Panc1 (cell line): Measurements from ENCODE around the gene UBASH3A. TPM values are rescaled to one million over a fixed set of nuclear protein-coding genes. Genes with fewer than 3 reads are reported as not detected.

ENCODE experiments used
- ATAC-seq: fragments of 200-7000 bp; cut with Tn5 transposase; 2 replicates; pipeline ENCODE4 v1.9.1; 2020; ENCODE audit warnings: mild to moderate bottlenecking, moderate library complexity
- BruUV-seq: library from RNA; stranded (reverse); fragments of 400-500 nt; replicated peaks from 2 replicates; lab custom pipeline; 2021; lab: Mats Ljungman, UMichigan
- CTCF ChIA-PET: fragments of 300-600 bp; sonication (Branson Sonifier 250); formaldehyde crosslinking; loops from one replicate; lab custom pipeline; 2022; ENCODE audit warnings: antibody characterized with exemption; lab: Charles Lee
- POLR2A ChIA-PET: fragments of 300-600 bp; sonication (Branson Sonifier 250); formaldehyde crosslinking; loops from one replicate; lab custom pipeline; 2022; ENCODE audit warnings: antibody characterized with exemption; lab: Charles Lee
- DNase-seq: peaks from one replicate; pipeline ENCODE4 v3.0.0-alpha.2; 2010; ENCODE audit warnings: low read depth, low spot score
- H3K27ac ChIP-seq: 2 replicates; pipeline ENCODE4 v1.5.1; 2011; ENCODE audit warnings: mild to moderate bottlenecking, low read length, inconsistent platforms
- H3K27me3 ChIP-seq: fragments of 200-500 bp; sonication (Bioruptor generic); 2 replicates; pipeline ENCODE4 v1.6.0; 2014; ENCODE audit warnings: low read length, inconsistent platforms; ENCODE audit not compliant: control insufficient read depth, insufficient read depth
- H3K36me3 ChIP-seq: fragments of 200-500 bp; sonication (Bioruptor generic); 2 replicates; pipeline ENCODE4 v1.5.1; 2014; ENCODE audit warnings: inconsistent platforms, mild to moderate bottlenecking, low read length, moderate library complexity; ENCODE audit not compliant: control insufficient read depth, insufficient read depth
- H3K4me1 ChIP-seq: 2 replicates; pipeline ENCODE4 v1.5.1; 2011; ENCODE audit warnings: inconsistent platforms, mild to moderate bottlenecking, low read length, moderate library complexity; ENCODE audit not compliant: control insufficient read depth, insufficient read depth
- H3K4me3 ChIP-seq, 2 experiments: 2 replicates each; pipeline ENCODE4 v1.5.1; 2011 to 2012; ENCODE audit warnings: low read depth in 2 of 2, low read length in 2 of 2, mild to moderate bottlenecking in 2 of 2, inconsistent platforms in 1 of 2, moderate library complexity in 1 of 2
- H3K9me3 ChIP-seq: fragments of 200-500 bp; sonication (Bioruptor generic); 2 replicates; pipeline ENCODE4 v1.5.1; 2014; ENCODE audit warnings: low read depth, mild to moderate bottlenecking, inconsistent platforms, low read length, moderate library complexity; ENCODE audit not compliant: control insufficient read depth, insufficient read depth
- CTCF ChIP-seq: fragments of 450-650 bp; IDR thresholded peaks from 2 replicates; pipeline ENCODE4 v1.5.1; 2017; ENCODE audit warnings: mild to moderate bottlenecking
- POLR2AphosphoS5 ChIP-seq: IDR thresholded peaks from 2 replicates; pipeline ENCODE4 v1.6.1; 2012; ENCODE audit warnings: mild to moderate bottlenecking, low read depth, low read length, moderate library complexity
- SIN3A ChIP-seq: IDR thresholded peaks from 2 replicates; pipeline ENCODE4 v1.6.1; 2012; ENCODE audit warnings: low read depth, mild to moderate bottlenecking, low read length, moderate library complexity, borderline replicate concordance; ENCODE audit not compliant: insufficient read depth
- TCF7L2 ChIP-seq: IDR thresholded peaks from 2 replicates; pipeline ENCODE4 v1.6.1; 2011; ENCODE audit warnings: mild to moderate bottlenecking, low read depth, low read length, inconsistent platforms
- in situ Hi-C: cut with HindIII; loops from 2 replicates; pipeline ENCODE4 v1.10.0; 2016; ENCODE audit warnings: low sequenced_read_pairs, low pct_unique_long_range_greater_than_20kb
- intact Hi-C: fragments of 100-400 bp; cut with micrococcal nuclease; formaldehyde crosslinking; loops from one replicate; pipeline ENCODE4 v1.10.0; 2022; ENCODE audit not compliant: unreplicated experiment
- total RNA-seq: library from RNA; stranded (reverse); gene quantifications from one replicate; pipeline ENCODE4 v1.2.1, GENCODE V29; 2021; ENCODE audit not compliant: unreplicated experiment
- TF ChIP-seq, protein P1 (sequence below), 2 experiments: IDR thresholded peaks; 2 replicates each; pipeline ENCODE4 v1.6.1; 2011 to 2012; ENCODE audit warnings: low read depth in 2 of 2, control low read depth in 1 of 2, low read length in 1 of 2, mild to moderate bottlenecking in 1 of 2, moderate library complexity in 1 of 2; ENCODE audit not compliant: insufficient read depth in 1 of 2

UBASH3A gene
- total RNA-seq, 1 experiment from 2014 or later: 0.33 TPM

DNA sequence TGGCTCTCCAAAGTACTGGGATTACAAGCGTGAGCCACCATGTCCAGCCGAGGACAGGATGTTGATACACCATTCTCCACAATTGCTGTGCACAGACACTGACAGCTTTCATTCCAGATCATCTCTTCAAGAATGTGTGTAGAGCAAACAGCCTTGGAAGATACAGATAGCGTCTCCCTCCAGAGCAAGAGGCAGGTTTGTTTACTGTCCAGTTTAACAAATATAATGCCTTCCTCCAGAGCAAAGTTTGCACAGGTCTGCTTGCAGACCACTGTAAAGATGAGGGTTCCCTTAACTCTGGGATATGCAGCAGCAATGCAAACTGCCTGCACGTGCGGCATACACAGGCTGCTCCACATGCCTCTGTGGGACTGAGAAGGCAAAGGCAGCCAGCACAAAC, 12.4 kb upstream of the UBASH3A start:
- Histone ChIP-seq H3K36me3 (no peaks in the 10 kb centered on the region), H3K27ac (no peak overlapping the region), H3K9me3 (no peaks in the 10 kb centered on the region), H3K4me1 (no peaks in the 10 kb centered on the region), H3K27me3 (no peaks in the 10 kb centered on the region; the same call in 1 of the 2 replicates), H3K4me3 (no peak overlapping the region)
- no TSS peak for BruUV-seq
- in situ Hi-C loops (no loop called here), intact Hi-C loops (no loop called here)
- ChIA-PET CTCF (no interaction called here), POLR2A (no interaction called here)
- no peak for TF ChIP-seq TCF7L2
- TF ChIP-seq POLR2AphosphoS5: no peak
- no peak for TF ChIP-seq SIN3A
- TF ChIP-seq, protein P1, sequence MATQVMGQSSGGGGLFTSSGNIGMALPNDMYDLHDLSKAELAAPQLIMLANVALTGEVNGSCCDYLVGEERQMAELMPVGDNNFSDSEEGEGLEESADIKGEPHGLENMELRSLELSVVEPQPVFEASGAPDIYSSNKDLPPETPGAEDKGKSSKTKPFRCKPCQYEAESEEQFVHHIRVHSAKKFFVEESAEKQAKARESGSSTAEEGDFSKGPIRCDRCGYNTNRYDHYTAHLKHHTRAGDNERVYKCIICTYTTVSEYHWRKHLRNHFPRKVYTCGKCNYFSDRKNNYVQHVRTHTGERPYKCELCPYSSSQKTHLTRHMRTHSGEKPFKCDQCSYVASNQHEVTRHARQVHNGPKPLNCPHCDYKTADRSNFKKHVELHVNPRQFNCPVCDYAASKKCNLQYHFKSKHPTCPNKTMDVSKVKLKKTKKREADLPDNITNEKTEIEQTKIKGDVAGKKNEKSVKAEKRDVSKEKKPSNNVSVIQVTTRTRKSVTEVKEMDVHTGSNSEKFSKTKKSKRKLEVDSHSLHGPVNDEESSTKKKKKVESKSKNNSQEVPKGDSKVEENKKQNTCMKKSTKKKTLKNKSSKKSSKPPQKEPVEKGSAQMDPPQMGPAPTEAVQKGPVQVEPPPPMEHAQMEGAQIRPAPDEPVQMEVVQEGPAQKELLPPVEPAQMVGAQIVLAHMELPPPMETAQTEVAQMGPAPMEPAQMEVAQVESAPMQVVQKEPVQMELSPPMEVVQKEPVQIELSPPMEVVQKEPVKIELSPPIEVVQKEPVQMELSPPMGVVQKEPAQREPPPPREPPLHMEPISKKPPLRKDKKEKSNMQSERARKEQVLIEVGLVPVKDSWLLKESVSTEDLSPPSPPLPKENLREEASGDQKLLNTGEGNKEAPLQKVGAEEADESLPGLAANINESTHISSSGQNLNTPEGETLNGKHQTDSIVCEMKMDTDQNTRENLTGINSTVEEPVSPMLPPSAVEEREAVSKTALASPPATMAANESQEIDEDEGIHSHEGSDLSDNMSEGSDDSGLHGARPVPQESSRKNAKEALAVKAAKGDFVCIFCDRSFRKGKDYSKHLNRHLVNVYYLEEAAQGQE (IDR thresholded peaks at IDR 0.05; ENCODE audit: insufficient read depth in 1 of 2, low read depth in 2 of 2, low read length in 1 of 2): no peak
- TF ChIP-seq CTCF: no peak
- DNase-seq (no peak), ATAC-seq (no peak)

- ATAC-seq (no peak), DNase-seq (no peak)
- no peaks in the 10 kb centered on the region for H3K36me3 ChIP-seq
- POLR2A ChIA-PET: interaction anchor here (0.7 kb wide), 1 partner anchor 114 kb away, joined by 4 read pairs; no protein-coding TSS in a partner anchor
- in situ Hi-C loops: no loop called here
- no peaks in the 10 kb centered on the region; the same call in 1 of the 2 replicates for H3K27me3 ChIP-seq
- no peaks in the 10 kb centered on the region for H3K9me3 ChIP-seq
- H3K4me1 ChIP-seq: no peaks in the 10 kb centered on the region
- no peak overlapping the region for H3K4me3 ChIP-seq
- intact Hi-C loops: no loop called here
- BruUV-seq: no TSS peak
- TF ChIP-seq, protein P1 (IDR thresholded peaks at IDR 0.05; ENCODE audit: insufficient read depth in 1 of 2, low read depth in 2 of 2, low read length in 1 of 2): no peak
- TF ChIP-seq TCF7L2 (no peak), CTCF (no peak), POLR2AphosphoS5 (no peak), SIN3A (no peak)
- H3K27ac ChIP-seq: no peak overlapping the region
- CTCF ChIA-PET: no interaction called here
Measured at GRCh38 chr21:42392731-42393442, 10.8 kb upstream of the UBASH3A start.
